Adrenal gland (tissue), 12 donors: ENCODE measurements around the gene RPL15. TPM values are rescaled to one million over a fixed set of nuclear protein-coding genes. Genes with fewer than 3 reads are reported as not detected.
"Not testable (repeated sequence)": the region's sequence is repeated elsewhere in the genome, so short reads cannot be mapped to it uniquely, and the experiment has no call there.

ENCODE experiments used
- DNase-seq, 7 donors: peaks; one replicate each; pipeline ENCODE4 v3.0.0-alpha.2; 2019 to 2020
- H3K27ac ChIP-seq, 5 donors: fragments of 200-600 bp; sonication (generic) in 4 of 5; 1 replicate in 3 of 5; 2 replicates in 2 of 5; pipeline versions ENCODE4 v1.5.1 to v1.8.0; 2016 to 2020; ENCODE audit warnings: mild to moderate bottlenecking in 1 of 5
- H3K27me3 ChIP-seq: fragments of 200-600 bp; 2 replicates; pipeline ENCODE4 v1.8.0; 2021
- H3K36me3 ChIP-seq, 2 donors: fragments of 200-600 bp; replicated peaks in 1 of 2; 1 replicate in 1 of 2; 2 replicates in 1 of 2; pipeline versions ENCODE4 v1.5.1 to v1.8.0; 2018 to 2022
- H3K4me1 ChIP-seq, 2 donors: fragments of 200-600 bp; replicated peaks in 1 of 2; 1 replicate in 1 of 2; 2 replicates in 1 of 2; pipeline versions ENCODE4 v1.5.1 to v1.8.0; 2018 to 2021
- H3K4me3 ChIP-seq, 4 donors: fragments of 200-600 bp; sonication (generic) in 3 of 4; one replicate each; pipeline ENCODE4 v1.5.1; 2016 to 2018
- H3K9me3 ChIP-seq, 3 donors: fragments of 200-600 bp; sonication (generic) in 1 of 3; replicated peaks in 1 of 3; 1 replicate in 2 of 3; 2 replicates in 1 of 3; pipeline versions ENCODE4 v1.5.1 to v1.8.0; 2016 to 2021
- POLR2A ChIP-seq, 2 donors: fragments of 450-650 bp; IDR thresholded peaks; one replicate each; pipeline ENCODE4 v1.6.1; 2017; ENCODE audit warnings: antibody characterized with exemption in 2 of 2, mild to moderate bottlenecking in 2 of 2, moderate library complexity in 1 of 2
- WGBS, 4 donors: extraction: QIAGEN DNeasy Blood & Tissue Kit in 2 of 4; methylation state at CpG; one replicate each; pipeline versions ENCODE4 v1.1.5 to v1.1.7; 2013 to 2017; 5-methylcytosine and 5-hydroxymethylcytosine counted together
- intact Hi-C, 2 donors: fragments of 100-400 bp; cut with DNase I; formaldehyde crosslinking; loops; one replicate each; pipeline versions ENCODE4 v1.14.1 to v1.15.0; 2022 to 2023
- polyA plus RNA-seq, 3 donors: library from polyadenylated mRNA; stranded (reverse); fragments of 200-250 nt in 2 of 3; fragments of 350-450 nt in 1 of 3; fragmentation: Illumina TruSeq in 1 of 3; extraction: RNeasy Lipid Tissue Mini Kit (QIAGEN cat#74804) in 1 of 3; gene quantifications; one replicate each; pipeline ENCODE4 v1.2.3, GENCODE V29; 2013 to 2014
- total RNA-seq, 9 donors: library from RNA; depleted of rRNA in 4 of 9; stranded (reverse); fragments of >200 nt in 4 of 9; fragments of 120-200 nt in 1 of 9; fragmentation: NEBNext Ultra II Directional in 1 of 9; extraction: Animal tissue kit (Norgen Biotek cat#: 25700) in 1 of 9; gene quantifications; one replicate each; pipeline versions ENCODE4 v1.1.0 to v1.2.4, GENCODE V29; 2013 to 2023
- TF ChIP-seq, protein P1 (sequence below), 6 experiments: fragments of 450-650 bp in 4 of 6; fragments of 200-600 bp in 2 of 6; sonication (generic) in 1 of 6; IDR thresholded peaks; 1 replicate in 5 of 6; 2 replicates in 1 of 6; pipeline versions ENCODE4 v1.5.1 to v1.8.0; 2016 to 2021; ENCODE audit warnings: antibody characterized with exemption in 6 of 6, mild to moderate bottlenecking in 2 of 6, moderate library complexity in 1 of 6
- donor health status: healthy with polysubstance abuse.
- donor health status: Bipolar disorder and iron deficiency.
- donor health status: DM: yes; HTN: yes; CAD: no.
- donor health status: DM: no; HTN: no; CAD: no.
- donor health status: DM: no; HTN: no; CAD: no.
- donor health status: DM: yes; HTN: yes; CAD: no.

The RPL15 gene
- total and polyA plus RNA-seq, 12 donors: 760 to 3,034 (median 1,758) TPM

DNA sequence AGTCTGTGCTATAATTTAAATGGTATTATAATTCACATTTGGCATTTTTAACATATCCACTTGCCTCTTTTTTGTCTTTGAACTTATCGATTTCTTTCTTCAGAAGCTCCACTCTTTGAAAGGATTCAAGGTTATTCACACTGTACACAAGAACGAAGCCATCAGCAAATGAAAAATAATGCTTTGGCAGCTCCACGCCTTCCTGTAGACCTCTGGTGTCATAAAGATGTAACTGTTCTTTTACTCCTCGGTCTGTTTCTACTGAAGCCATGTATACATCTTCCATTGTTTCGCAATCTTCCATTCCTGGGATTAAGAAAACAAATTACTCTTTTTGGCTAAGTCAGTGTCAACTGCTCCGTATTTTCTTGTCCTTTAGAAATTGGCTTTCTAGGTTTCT, 16.2 kb upstream of the RPL15 start:
- WGBS, 4 donors: 48 to 57% (median 55%) methylated on average over 6 of the region's 6 CpGs
- H3K9me3 ChIP-seq: no peaks in the 10 kb centered on the region
- intact Hi-C loops: no loop called here
- H3K36me3 ChIP-seq: no peaks in the 10 kb centered on the region
- H3K27ac ChIP-seq: no peak overlapping the region
- no peaks in the 10 kb centered on the region for H3K27me3 ChIP-seq
- peaks cover 0 to 6% of the 10 kb centered on the region in 2 donors for H3K4me1 ChIP-seq
- TF ChIP-seq, protein P1, sequence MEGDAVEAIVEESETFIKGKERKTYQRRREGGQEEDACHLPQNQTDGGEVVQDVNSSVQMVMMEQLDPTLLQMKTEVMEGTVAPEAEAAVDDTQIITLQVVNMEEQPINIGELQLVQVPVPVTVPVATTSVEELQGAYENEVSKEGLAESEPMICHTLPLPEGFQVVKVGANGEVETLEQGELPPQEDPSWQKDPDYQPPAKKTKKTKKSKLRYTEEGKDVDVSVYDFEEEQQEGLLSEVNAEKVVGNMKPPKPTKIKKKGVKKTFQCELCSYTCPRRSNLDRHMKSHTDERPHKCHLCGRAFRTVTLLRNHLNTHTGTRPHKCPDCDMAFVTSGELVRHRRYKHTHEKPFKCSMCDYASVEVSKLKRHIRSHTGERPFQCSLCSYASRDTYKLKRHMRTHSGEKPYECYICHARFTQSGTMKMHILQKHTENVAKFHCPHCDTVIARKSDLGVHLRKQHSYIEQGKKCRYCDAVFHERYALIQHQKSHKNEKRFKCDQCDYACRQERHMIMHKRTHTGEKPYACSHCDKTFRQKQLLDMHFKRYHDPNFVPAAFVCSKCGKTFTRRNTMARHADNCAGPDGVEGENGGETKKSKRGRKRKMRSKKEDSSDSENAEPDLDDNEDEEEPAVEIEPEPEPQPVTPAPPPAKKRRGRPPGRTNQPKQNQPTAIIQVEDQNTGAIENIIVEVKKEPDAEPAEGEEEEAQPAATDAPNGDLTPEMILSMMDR (IDR thresholded peaks at IDR 0.05): peak in 1 of 6 experiments; percentile 15
- no peak for TF ChIP-seq POLR2A (IDR thresholded peaks at IDR 0.05)
- peak in 1 of 7 donors; percentile 16 for DNase-seq
- no peak overlapping the region for H3K4me3 ChIP-seq

DNA sequence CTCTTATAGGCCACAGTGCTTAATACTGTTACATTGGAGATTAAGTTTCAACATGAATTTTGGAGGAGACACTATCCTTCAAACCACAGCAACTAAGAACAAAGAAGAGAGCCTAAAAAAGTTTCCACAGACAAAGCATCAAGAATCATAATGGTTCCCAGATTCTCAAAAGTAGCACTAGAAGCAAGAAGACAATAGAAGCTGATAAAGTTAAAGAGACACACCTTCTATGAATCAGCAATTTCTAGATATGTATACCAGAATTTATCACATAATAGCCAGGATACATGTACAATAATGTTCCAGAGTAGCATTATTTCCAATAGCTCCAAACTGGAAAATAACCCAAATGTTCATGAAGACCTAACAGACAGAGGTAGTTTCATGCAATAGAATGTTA, 12.4 kb upstream of the RPL15 start:
- no peak for DNase-seq
- H3K27ac ChIP-seq: no peak overlapping the region
- H3K9me3 ChIP-seq: no peaks in the 10 kb centered on the region
- no peak overlapping the region for H3K4me3 ChIP-seq
- H3K27me3 ChIP-seq: no peaks in the 10 kb centered on the region
- TF ChIP-seq, protein P1 (IDR thresholded peaks at IDR 0.05): no peak
- TF ChIP-seq POLR2A (IDR thresholded peaks at IDR 0.05): no peak
- H3K36me3 ChIP-seq: no peaks in the 10 kb centered on the region
- intact Hi-C loops: no loop called here
- peaks cover 0 to 3% of the 10 kb centered on the region in 2 donors for H3K4me1 ChIP-seq

DNA sequence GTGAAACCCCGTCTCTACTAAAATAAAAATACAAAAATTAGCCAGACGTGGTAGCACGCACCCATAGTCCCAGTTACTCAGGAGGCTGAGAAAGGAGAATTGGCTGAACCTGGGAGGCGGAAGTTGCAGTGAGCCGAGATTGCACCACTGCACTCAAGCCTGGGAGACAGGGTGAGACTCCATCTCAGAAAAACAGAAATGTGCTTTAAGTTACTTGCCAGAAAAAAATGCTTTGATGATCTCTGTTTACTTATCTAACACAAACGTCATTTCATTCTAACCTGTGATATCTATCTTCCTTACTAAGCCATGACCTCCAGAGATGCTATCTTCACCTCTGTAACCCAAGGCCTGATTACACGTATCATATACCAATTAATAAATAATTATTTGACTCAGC, 7.6 kb upstream of the RPL15 start:
- intact Hi-C loops: no loop called here
- Histone ChIP-seq H3K27me3 (no peaks in the 10 kb centered on the region), H3K4me1 (peaks cover 0 to 14% of the 10 kb centered on the region in 2 donors), H3K36me3 (no peaks in the 10 kb centered on the region), H3K4me3 (no peak overlapping the region), H3K9me3 (no peaks in the 10 kb centered on the region), H3K27ac (no peak overlapping the region)
- DNase-seq: no peak
- no peak for TF ChIP-seq POLR2A (IDR thresholded peaks at IDR 0.05)
- TF ChIP-seq, protein P1 (IDR thresholded peaks at IDR 0.05): no peak
- WGBS, 4 donors: 84 to 87% (median 85%) methylated on average over 7 of the region's 7 CpGs

DNA sequence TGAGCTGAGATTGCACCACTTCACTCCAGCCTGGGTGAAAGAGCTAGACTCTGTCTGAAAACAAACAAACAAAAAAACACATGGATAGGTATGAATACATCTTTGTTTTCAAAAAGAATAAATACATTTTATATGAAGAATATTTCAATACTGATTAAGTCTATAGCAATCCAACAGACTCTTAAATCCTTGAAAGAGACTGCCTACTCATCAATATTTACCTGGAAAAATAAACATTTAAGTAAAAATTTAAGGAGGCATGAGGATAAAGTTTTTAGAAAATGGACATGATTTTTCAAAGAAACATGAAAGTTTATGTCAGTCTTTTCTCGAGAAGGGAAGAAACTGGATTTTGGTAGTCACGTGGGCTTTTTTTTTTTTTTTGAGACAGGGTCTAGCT, 5.5 kb upstream of the RPL15 start:
- H3K4me1 ChIP-seq: peaks cover 5 to 31% of the 10 kb centered on the region in 2 donors
- no peak overlapping the region for H3K4me3 ChIP-seq
- no peak overlapping the region for H3K27ac ChIP-seq
- TF ChIP-seq, protein P1 (IDR thresholded peaks at IDR 0.05): no peak
- no peak for TF ChIP-seq POLR2A (IDR thresholded peaks at IDR 0.05)
- H3K36me3 ChIP-seq: no peaks in the 10 kb centered on the region
- WGBS, 4 donors: 94 to 96% (median 95%) methylated on average over 2 of the region's 2 CpGs
- no peak for DNase-seq
- no peaks in the 10 kb centered on the region for H3K27me3 ChIP-seq
- intact Hi-C loops: no loop called here
- no peaks in the 10 kb centered on the region for H3K9me3 ChIP-seq

DNA sequence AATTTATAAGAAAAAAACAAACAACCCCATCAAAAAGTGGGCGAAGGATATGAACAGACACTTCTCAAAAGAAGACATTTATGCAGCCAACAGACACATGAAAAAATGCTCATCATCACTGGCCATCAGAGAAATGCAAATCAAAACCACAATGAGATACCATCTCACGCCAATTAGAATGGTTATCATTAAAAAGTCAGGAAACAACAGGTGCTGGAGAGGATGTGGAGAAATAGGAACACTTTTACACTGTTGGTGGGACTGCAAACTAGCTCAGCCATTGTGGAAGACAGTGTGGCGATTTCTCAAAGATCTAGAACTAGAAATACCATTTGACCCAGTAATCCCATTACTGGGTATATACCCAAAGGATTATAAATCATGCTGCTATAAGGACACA, 4.6 kb upstream of the RPL15 start:
- H3K27ac ChIP-seq, intact Hi-C loops, DNase-seq, H3K36me3 ChIP-seq, H3K4me3 ChIP-seq, H3K9me3 ChIP-seq, H3K27me3 ChIP-seq: not testable (repeated sequence)
- 89 to 99% (median 95%) methylated on average over 3 of the region's 3 CpGs for WGBS, 4 donors
- peaks cover 5 to 31% of the 10 kb centered on the region in 2 donors for H3K4me1 ChIP-seq
